ENCODE data around the gene SND1.

SND1 gene

DNA sequence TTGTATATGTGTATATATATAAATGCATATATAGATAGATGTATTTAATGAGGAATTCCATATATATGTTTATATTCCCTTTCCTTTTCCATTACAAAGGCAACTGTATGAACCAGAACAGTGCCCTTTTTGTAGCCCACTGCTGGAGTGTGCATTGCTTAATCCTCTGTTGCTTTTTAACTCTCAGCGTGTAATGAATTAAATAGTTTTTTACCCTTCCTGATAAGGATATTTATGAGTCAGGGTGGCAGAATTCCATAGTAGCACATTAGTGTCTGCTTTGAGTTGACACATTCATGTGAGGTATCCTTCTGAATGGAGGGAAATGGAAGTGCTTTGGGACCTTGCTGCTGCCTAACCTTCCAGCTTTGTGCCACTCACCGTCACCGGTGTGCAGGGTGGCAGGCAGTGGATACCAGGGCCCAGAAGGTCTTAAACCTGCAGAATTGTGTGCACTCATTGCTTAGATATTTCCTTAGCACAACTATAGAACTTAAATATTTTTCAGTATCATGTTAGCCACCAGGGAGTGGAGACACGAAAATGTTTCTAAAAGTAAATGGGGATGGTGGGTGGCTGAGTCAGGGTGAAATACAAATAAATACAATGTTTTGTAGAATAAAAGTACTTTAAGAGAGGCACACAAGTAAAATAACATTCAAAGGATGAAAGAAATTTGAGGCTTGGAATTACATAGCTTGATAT lies 117.9 kb downstream of the SND1 start:
- Histone ChIP-seq H3K36me3 (ENCODE audit: control insufficient read depth, insufficient read depth, low read length) (no peaks in the 10 kb centered on the region), H3K4me3 (replicated peaks; ENCODE audit: low read depth, low read length) (no peak overlapping the region), H3K27me3 (replicated peaks; ENCODE audit: control insufficient read depth, insufficient read depth, low read length) (no peaks in the 10 kb centered on the region)
- DNase-seq (ENCODE audit: extremely low read depth, insufficient read length), result no peak
- TF ChIP-seq, protein P1, sequence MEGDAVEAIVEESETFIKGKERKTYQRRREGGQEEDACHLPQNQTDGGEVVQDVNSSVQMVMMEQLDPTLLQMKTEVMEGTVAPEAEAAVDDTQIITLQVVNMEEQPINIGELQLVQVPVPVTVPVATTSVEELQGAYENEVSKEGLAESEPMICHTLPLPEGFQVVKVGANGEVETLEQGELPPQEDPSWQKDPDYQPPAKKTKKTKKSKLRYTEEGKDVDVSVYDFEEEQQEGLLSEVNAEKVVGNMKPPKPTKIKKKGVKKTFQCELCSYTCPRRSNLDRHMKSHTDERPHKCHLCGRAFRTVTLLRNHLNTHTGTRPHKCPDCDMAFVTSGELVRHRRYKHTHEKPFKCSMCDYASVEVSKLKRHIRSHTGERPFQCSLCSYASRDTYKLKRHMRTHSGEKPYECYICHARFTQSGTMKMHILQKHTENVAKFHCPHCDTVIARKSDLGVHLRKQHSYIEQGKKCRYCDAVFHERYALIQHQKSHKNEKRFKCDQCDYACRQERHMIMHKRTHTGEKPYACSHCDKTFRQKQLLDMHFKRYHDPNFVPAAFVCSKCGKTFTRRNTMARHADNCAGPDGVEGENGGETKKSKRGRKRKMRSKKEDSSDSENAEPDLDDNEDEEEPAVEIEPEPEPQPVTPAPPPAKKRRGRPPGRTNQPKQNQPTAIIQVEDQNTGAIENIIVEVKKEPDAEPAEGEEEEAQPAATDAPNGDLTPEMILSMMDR (IDR thresholded peaks at IDR 0.05; ENCODE audit: insufficient read depth, low read length, poor library complexity, severe bottlenecking), result no peak

DNA sequence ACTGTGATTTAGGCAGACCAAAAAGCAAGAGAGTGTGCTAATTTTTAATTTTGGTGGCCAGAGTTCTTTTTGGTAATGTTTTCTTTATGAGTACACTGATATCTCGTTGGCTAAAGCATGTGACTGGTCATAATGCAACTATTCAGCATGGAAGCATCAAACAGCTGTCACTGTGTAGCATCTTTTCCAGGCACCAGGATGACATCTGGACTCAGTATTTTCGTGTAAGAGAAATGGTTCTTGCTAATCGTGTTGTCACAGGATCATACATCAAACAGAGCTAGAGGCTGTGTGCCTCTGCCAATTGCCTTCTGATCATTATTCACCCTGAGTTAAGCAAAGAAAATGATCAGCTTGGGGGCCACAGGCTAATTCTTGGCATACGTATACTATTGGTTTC lies 118.9 kb downstream of the SND1 start:
- TF ChIP-seq, protein P1 (IDR thresholded peaks at IDR 0.05; ENCODE audit: insufficient read depth, low read length, poor library complexity, severe bottlenecking), result no peak
- DNase-seq (ENCODE audit: extremely low read depth, insufficient read length), result no peak
- Histone ChIP-seq H3K4me3 (replicated peaks; ENCODE audit: low read depth, low read length) (no peak overlapping the region), H3K27me3 (replicated peaks; ENCODE audit: control insufficient read depth, insufficient read depth, low read length) (no peaks in the 10 kb centered on the region), H3K36me3 (ENCODE audit: control insufficient read depth, insufficient read depth, low read length) (no peaks in the 10 kb centered on the region)

DNA sequence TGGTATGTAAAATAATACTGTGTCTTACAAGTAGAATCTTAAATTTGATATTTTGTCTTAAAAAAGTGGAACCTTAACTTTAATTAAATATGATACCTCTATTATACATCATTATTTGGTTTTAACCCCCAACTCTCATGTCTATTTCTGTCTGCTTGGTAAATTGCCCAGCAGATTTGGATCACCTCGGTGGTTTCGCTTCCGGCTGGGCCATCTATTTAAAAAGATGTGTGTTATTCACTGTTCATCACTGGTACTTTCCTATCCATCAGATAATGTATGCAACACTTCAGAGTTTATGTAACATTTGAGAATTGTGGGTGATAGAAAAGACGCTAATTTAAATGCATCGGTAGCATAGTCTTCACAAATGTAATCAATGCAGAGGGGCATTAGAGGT lies 119.7 kb downstream of the SND1 start:
- H3K36me3 ChIP-seq (ENCODE audit: control insufficient read depth, insufficient read depth, low read length), result no peaks in the 10 kb centered on the region; the same call in 1 of the 2 replicates
- TF ChIP-seq, protein P1 (IDR thresholded peaks at IDR 0.05; ENCODE audit: insufficient read depth, low read length, poor library complexity, severe bottlenecking), result no peak
- H3K27me3 ChIP-seq (replicated peaks; ENCODE audit: control insufficient read depth, insufficient read depth, low read length), result no peaks in the 10 kb centered on the region
- no peak overlapping the region for H3K4me3 ChIP-seq (replicated peaks; ENCODE audit: low read depth, low read length)
- DNase-seq (ENCODE audit: extremely low read depth, insufficient read length), result no peak

DNA sequence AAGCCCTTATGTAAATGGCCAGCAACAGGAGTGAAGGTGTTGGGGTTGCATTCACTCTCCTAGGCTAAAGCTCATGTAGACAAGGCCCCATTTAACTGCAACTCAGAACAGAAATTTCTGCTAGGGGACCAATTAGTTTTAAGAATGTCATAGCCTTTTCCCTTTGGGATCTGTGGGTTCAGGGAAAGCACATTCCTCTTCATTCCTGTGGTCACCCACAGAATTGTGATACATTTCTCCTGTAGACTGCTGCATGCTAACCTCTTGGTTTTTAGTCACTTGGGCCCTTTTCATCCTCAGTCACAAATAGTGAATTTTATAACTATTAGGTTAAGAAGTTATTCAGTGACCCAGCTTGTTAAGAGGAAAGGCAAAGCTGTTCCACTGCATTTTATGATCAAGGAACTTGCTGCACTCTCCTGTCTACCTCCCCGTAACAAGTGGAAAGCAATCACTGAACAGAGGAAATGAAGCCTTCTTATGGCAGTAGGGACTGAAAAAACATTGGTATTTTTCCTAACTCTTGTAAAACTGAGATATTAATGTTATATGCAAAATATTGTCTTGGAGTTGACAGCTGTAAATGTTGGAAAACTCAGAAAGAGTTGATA lies 124.9 kb downstream of the SND1 start:
- H3K36me3 ChIP-seq (ENCODE audit: control insufficient read depth, insufficient read depth, low read length), result no peaks in the 10 kb centered on the region; the same call in 1 of the 2 replicates
- TF ChIP-seq, protein P1 (IDR thresholded peaks at IDR 0.05; ENCODE audit: insufficient read depth, low read length, poor library complexity, severe bottlenecking), result no peak
- no peak for DNase-seq (ENCODE audit: extremely low read depth, insufficient read length)
- H3K27me3 ChIP-seq (replicated peaks; ENCODE audit: control insufficient read depth, insufficient read depth, low read length), result no peaks in the 10 kb centered on the region
- H3K4me3 ChIP-seq (replicated peaks; ENCODE audit: low read depth, low read length), result no peak overlapping the region

DNA sequence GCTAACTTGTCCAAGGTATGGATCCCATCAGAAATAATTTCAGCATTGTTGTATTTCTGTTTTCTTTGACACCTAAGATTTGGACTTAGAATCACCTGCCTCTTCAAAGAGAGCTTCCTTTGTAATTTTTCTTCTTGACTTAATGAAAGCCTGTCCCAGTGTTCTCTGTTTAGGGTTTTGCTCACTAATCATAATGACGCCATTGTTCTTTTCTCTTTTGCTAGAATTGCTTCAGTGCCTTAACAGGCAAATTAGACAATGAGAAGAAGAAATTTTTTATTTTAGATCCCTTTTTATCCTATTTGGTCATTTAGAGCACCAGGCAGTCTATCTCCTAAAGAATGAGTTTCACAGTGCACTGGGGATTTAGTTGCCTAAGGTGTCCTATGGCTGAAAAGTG lies 128.5 kb downstream of the SND1 start:
- no peaks in the 10 kb centered on the region for H3K27me3 ChIP-seq (replicated peaks; ENCODE audit: control insufficient read depth, insufficient read depth, low read length)
- peaks cover 2% of the 10 kb centered on the region; the same call in 1 of the 2 replicates for H3K36me3 ChIP-seq (ENCODE audit: control insufficient read depth, insufficient read depth, low read length)
- TF ChIP-seq, protein P1 (IDR thresholded peaks at IDR 0.05; ENCODE audit: insufficient read depth, low read length, poor library complexity, severe bottlenecking), result no peak
- no peak for DNase-seq (ENCODE audit: extremely low read depth, insufficient read length)
- H3K4me3 ChIP-seq (replicated peaks; ENCODE audit: low read depth, low read length), result no peak overlapping the region
